CD4-positive, alpha-beta T cell (primary cell): ENCODE measurements around the gene TBC1D22A. TPM values are rescaled to one million over a fixed set of nuclear protein-coding genes. Genes with fewer than 3 reads are reported as not detected.
A peak's percentile ranks its signal among the peaks of the same experiment; 100 is the strongest.

Source experiments
- ATAC-seq: fragments of 200-7000 bp; cut with Tn5 transposase; one replicate; pipeline ENCODE4 v1.10.0; 2022; ENCODE audit warnings: mild to moderate bottlenecking; ENCODE audit not compliant: poor library complexity
- CTCF ChIA-PET: fragments of 350-600 bp; sonication (Branson Sonifier 250); formaldehyde crosslinking; loops from one replicate; lab custom pipeline; 2021; ENCODE audit warnings: antibody characterized with exemption, inconsistent platforms; lab: Charles Lee
- POLR2A ChIA-PET: fragments of 350-600 bp; sonication (Branson Sonifier 250); formaldehyde crosslinking; loops from one replicate; lab custom pipeline; 2021; ENCODE audit warnings: antibody characterized with exemption, inconsistent platforms; lab: Charles Lee
- DNase-seq, 14 experiments: peaks; one replicate each; pipeline ENCODE4 v3.0.0-alpha.2; 2013 to 2020; ENCODE audit warnings: mixed read lengths in 2 of 14
- H3K27ac ChIP-seq, 2 donors: one replicate each; pipeline versions ENCODE4 v1.5.1 to v1.7.0; 2013; ENCODE audit warnings: low read length in 2 of 2, low read depth in 1 of 2, mild to moderate bottlenecking in 1 of 2
- H3K27me3 ChIP-seq, 2 experiments: 1 replicate in 1 of 2; 2 replicates in 1 of 2; pipeline versions ENCODE4 v1.6.1 to v1.7.0; 2013; ENCODE audit warnings: low read length in 2 of 2, control low read depth in 1 of 2, mild to moderate bottlenecking in 1 of 2, moderate library complexity in 1 of 2; ENCODE audit not compliant: insufficient read depth in 2 of 2, control insufficient read depth in 1 of 2
- H3K36me3 ChIP-seq: one replicate; pipeline ENCODE4 v1.6.1; 2013; ENCODE audit warnings: low read length, control low read depth; ENCODE audit not compliant: insufficient read depth
- H3K4me1 ChIP-seq: one replicate; pipeline ENCODE4 v1.6.1; 2013; ENCODE audit warnings: low read length, control low read depth; ENCODE audit not compliant: insufficient read depth
- H3K4me3 ChIP-seq: one replicate; pipeline ENCODE4 v1.5.1; 2013; ENCODE audit warnings: mild to moderate bottlenecking, low read length, moderate library complexity
- H3K9me3 ChIP-seq, 2 experiments: 1 replicate in 1 of 2; 2 replicates in 1 of 2; pipeline versions ENCODE4 v1.6.1 to v1.7.0; 2013; ENCODE audit warnings: low read length in 2 of 2, mild to moderate bottlenecking in 2 of 2, control low read depth in 1 of 2, moderate library complexity in 1 of 2; ENCODE audit not compliant: control insufficient read depth in 1 of 2, insufficient read depth in 1 of 2
- H3K27ac Mint-ChIP-seq: one replicate; pipeline ENCODE4 v1.8.0; 2020; ENCODE audit warnings: mixed read lengths
- H3K27me3 Mint-ChIP-seq: one replicate; pipeline ENCODE4 v1.8.0; 2021; ENCODE audit warnings: mixed read lengths
- H3K36me3 Mint-ChIP-seq: one replicate; pipeline ENCODE4 v1.8.0; 2021; ENCODE audit warnings: low read depth, mixed read lengths
- H3K4me1 Mint-ChIP-seq: one replicate; pipeline ENCODE4 v1.8.0; 2021; ENCODE audit warnings: low read depth, mixed read lengths
- H3K4me3 Mint-ChIP-seq: one replicate; pipeline ENCODE4 v1.8.0; 2020; ENCODE audit warnings: mild to moderate bottlenecking, mixed read lengths
- H3K9me3 Mint-ChIP-seq: one replicate; pipeline ENCODE4 v1.8.0; 2020; ENCODE audit warnings: mixed read lengths
- CTCF ChIP-seq: fragments of 200-600 bp; IDR thresholded peaks from one replicate; pipeline ENCODE4 v1.8.0; 2022; ENCODE audit warnings: antibody characterized with exemption, mild to moderate bottlenecking
- intact Hi-C, 2 experiments: fragments of 100-400 bp; cut with DNase I in 1 of 2; cut with micrococcal nuclease in 1 of 2; formaldehyde crosslinking; loops; one replicate each; pipeline versions ENCODE4 v1.15.1 to v1.9.0; 2023 to 2025; cut with DNase I, micrococcal nuclease
- total RNA-seq, 174 experiments: library from RNA in 2 of 174; stranded (reverse) in 2 of 174; gene quantifications; one replicate each; pipeline ENCODE4 v1.2.3 and lab custom pipeline; 2021 to 2026

Gene TBC1D22A
- total RNA-seq, 2 experiments from 2014 or later: 27.1 to 31.7 TPM

- H3K4me1 ChIP-seq: peaks cover 2% of the 10 kb centered on the region
- CTCF ChIA-PET: no interaction called here
- Mint-ChIP-seq H3K27ac (no peak overlapping the region), H3K36me3 (peaks cover 86% of the 10 kb centered on the region), H3K27me3 (no peaks in the 10 kb centered on the region), H3K9me3 (no peaks in the 10 kb centered on the region), H3K4me3 (no peak overlapping the region), H3K4me1 (peaks cover 28% of the 10 kb centered on the region)
- DNase-seq: no peak
- no peaks in the 10 kb centered on the region for H3K27me3 ChIP-seq
- POLR2A ChIA-PET: no interaction called here
- H3K36me3 ChIP-seq: peaks cover 16% of the 10 kb centered on the region
- intact Hi-C loops: no loop called here
- no peak for ATAC-seq
- H3K27ac ChIP-seq: no peak overlapping the region
- no peak for TF ChIP-seq CTCF
- H3K4me3 ChIP-seq: no peak overlapping the region
- no peaks in the 10 kb centered on the region for H3K9me3 ChIP-seq
These were observed 90.3 kb downstream of the TBC1D22A start for GRCh38 chr22:46852771-46853170.

GRCh38 chr22:46853191-46853590, 90.7 kb downstream of the TBC1D22A start:
- Histone ChIP-seq H3K36me3 (peaks cover 16% of the 10 kb centered on the region), H3K4me3 (no peak overlapping the region), H3K9me3 (no peaks in the 10 kb centered on the region), H3K27ac (no peak overlapping the region), H3K4me1 (peaks cover 2% of the 10 kb centered on the region), H3K27me3 (no peaks in the 10 kb centered on the region)
- peaks cover 86% of the 10 kb centered on the region for H3K36me3 Mint-ChIP-seq
- H3K27ac Mint-ChIP-seq: no peak overlapping the region
- no peaks in the 10 kb centered on the region for H3K27me3 Mint-ChIP-seq
- intact Hi-C loops: no loop called here
- ATAC-seq: no peak
- H3K4me1 Mint-ChIP-seq: peaks cover 28% of the 10 kb centered on the region
- H3K9me3 Mint-ChIP-seq: no peaks in the 10 kb centered on the region
- POLR2A ChIA-PET: no interaction called here
- no peak overlapping the region for H3K4me3 Mint-ChIP-seq
- DNase-seq: no peak
- CTCF ChIA-PET: no interaction called here
- TF ChIP-seq CTCF: no peak

GRCh38 chr22:46854125-46854870, 91.8 kb downstream of the TBC1D22A start:
- CTCF ChIA-PET: no interaction called here
- no peaks in the 10 kb centered on the region for H3K27me3 Mint-ChIP-seq
- POLR2A ChIA-PET: no interaction called here
- H3K4me1 ChIP-seq: peaks cover 2% of the 10 kb centered on the region
- peaks cover 28% of the 10 kb centered on the region for H3K4me1 Mint-ChIP-seq
- intact Hi-C loops: no loop called here
- peak in 2 of 14 experiments; percentile 64 to 68 for DNase-seq
- H3K9me3 Mint-ChIP-seq: no peaks in the 10 kb centered on the region
- TF ChIP-seq CTCF: no peak
- no peak overlapping the region for H3K27ac Mint-ChIP-seq
- no peaks in the 10 kb centered on the region for H3K27me3 ChIP-seq
- H3K9me3 ChIP-seq: no peaks in the 10 kb centered on the region
- H3K4me3 ChIP-seq: no peak overlapping the region
- peaks cover 14% of the 10 kb centered on the region for H3K36me3 ChIP-seq
- H3K27ac ChIP-seq: no peak overlapping the region
- H3K36me3 Mint-ChIP-seq: peaks cover 80% of the 10 kb centered on the region
- no peak for ATAC-seq
- no peak overlapping the region for H3K4me3 Mint-ChIP-seq
